GM13976 (cell line): ENCODE data around the gene TJAP1.
A peak's percentile ranks its signal among the peaks of the same experiment; 100 is the strongest.
"Not testable (repeated sequence)": the region's sequence is repeated elsewhere in the genome, so short reads cannot be mapped to it uniquely, and the experiment has no call there.

Experiments used
- DNase-seq: peaks from one replicate; pipeline ENCODE4 v3.0.0; 2012; ENCODE audit warnings: low spot score
- CTCF ChIP-seq: IDR thresholded peaks from 2 replicates; pipeline ENCODE4 v1.5.1; 2012; ENCODE audit warnings: borderline replicate concordance, mild to moderate bottlenecking; ENCODE audit not compliant: insufficient read depth; ENCODE audit errors: extremely low read depth, missing control alignments, control extremely low read depth
- in situ Hi-C: fragments of 300-500 bp; cut with MboI; formaldehyde crosslinking; loops from one replicate; pipeline ENCODE4 v1.12.0; 2022; ENCODE audit warnings: low sequenced_read_pairs, mixed read lengths, inconsistent platforms; ENCODE audit not compliant: unreplicated experiment

Gene TJAP1

GRCh38 chr6:43495409-43495941 lies 18.1 kb downstream of the TJAP1 start:
- in situ Hi-C loops = loop anchor here (25.0 kb wide), 1 partner anchor 233 kb away; no protein-coding TSS in a partner anchor
- no peak for TF ChIP-seq CTCF
- DNase-seq = no peak

DNA sequence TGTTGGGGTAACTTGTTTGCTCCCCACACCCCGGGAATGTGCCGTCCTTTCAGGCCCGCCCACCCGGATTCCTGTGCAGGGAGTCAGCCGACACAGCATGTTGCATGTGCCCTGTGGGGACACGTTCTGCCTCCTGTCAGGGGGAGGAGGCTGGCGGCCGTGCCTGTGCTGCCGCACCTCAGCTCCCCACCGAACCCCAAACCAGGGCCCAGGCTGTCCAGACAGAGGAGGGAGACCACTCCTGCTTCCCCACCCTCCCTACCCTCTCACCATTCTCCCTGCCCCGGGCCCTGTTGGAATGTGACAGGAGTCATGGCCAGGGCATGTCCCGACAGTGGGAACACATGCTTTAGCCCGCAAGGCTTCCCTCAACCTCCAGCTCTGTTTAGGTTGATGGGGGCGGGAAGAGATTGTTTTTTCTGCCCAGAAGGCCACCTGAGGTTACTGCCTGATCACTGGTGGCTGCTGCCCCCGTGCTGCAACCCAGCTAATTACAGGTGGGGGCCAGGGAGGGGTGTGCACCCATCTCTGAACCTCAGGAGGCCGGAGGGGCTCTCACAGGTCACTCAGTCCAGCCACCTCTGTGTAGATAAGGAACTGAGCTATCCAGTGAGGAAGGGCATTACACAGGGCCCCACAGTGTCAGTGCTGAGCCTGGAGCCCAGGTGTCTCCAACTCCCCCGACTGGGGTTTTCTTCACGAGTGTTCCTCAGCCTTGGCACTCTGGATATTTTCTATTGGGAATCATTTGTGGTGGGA lies 19.2 kb downstream of the TJAP1 start:
- in situ Hi-C loops = loop anchor here (25.0 kb wide), 1 partner anchor 234 kb away; no protein-coding TSS in a partner anchor
- DNase-seq = peak; percentile 68
- TF ChIP-seq CTCF = peak; percentile 45

GRCh38 chr6:43497129-43497396 lies 19.7 kb downstream of the TJAP1 start:
- in situ Hi-C loops = loop anchor here (25.0 kb wide), 1 partner anchor 235 kb away; no protein-coding TSS in a partner anchor
- DNase-seq = no peak
- no peak for TF ChIP-seq CTCF

GRCh38 chr6:43497689-43498088 lies 20.3 kb downstream of the TJAP1 start:
- in situ Hi-C loops = loop anchor here (25.0 kb wide), 1 partner anchor 235 kb away; no protein-coding TSS in a partner anchor
- no peak for DNase-seq
- no peak for TF ChIP-seq CTCF

GRCh38 chr6:43498291-43498690 lies 20.9 kb downstream of the TJAP1 start:
- in situ Hi-C loops = loop anchor here (25.0 kb wide), 1 partner anchor 236 kb away; no protein-coding TSS in a partner anchor
- not testable (repeated sequence) for DNase-seq

- DNase-seq = no peak
- TF ChIP-seq CTCF = no peak
- in situ Hi-C loops = loop anchor here (25.0 kb wide), 1 partner anchor 237 kb away; no protein-coding TSS in a partner anchor
These were observed 21.9 kb downstream of the TJAP1 start for GRCh38 chr6:43499028-43499815.

GRCh38 chr6:43500921-43501320 lies 23.6 kb downstream of the TJAP1 start:
- in situ Hi-C loops = loop anchor here (10.0 kb wide), 1 partner anchor 106 kb away; no protein-coding TSS in a partner anchor
- no peak for DNase-seq
- no peak for TF ChIP-seq CTCF
